ENCODE measurements around the gene USP24.
A peak's percentile ranks its signal among the peaks of the same experiment; 100 is the strongest.

Gene USP24, protein sequence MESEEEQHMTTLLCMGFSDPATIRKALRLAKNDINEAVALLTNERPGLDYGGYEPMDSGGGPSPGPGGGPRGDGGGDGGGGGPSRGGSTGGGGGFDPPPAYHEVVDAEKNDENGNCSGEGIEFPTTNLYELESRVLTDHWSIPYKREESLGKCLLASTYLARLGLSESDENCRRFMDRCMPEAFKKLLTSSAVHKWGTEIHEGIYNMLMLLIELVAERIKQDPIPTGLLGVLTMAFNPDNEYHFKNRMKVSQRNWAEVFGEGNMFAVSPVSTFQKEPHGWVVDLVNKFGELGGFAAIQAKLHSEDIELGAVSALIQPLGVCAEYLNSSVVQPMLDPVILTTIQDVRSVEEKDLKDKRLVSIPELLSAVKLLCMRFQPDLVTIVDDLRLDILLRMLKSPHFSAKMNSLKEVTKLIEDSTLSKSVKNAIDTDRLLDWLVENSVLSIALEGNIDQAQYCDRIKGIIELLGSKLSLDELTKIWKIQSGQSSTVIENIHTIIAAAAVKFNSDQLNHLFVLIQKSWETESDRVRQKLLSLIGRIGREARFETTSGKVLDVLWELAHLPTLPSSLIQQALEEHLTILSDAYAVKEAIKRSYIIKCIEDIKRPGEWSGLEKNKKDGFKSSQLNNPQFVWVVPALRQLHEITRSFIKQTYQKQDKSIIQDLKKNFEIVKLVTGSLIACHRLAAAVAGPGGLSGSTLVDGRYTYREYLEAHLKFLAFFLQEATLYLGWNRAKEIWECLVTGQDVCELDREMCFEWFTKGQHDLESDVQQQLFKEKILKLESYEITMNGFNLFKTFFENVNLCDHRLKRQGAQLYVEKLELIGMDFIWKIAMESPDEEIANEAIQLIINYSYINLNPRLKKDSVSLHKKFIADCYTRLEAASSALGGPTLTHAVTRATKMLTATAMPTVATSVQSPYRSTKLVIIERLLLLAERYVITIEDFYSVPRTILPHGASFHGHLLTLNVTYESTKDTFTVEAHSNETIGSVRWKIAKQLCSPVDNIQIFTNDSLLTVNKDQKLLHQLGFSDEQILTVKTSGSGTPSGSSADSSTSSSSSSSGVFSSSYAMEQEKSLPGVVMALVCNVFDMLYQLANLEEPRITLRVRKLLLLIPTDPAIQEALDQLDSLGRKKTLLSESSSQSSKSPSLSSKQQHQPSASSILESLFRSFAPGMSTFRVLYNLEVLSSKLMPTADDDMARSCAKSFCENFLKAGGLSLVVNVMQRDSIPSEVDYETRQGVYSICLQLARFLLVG (N-terminal part only)

DNA sequence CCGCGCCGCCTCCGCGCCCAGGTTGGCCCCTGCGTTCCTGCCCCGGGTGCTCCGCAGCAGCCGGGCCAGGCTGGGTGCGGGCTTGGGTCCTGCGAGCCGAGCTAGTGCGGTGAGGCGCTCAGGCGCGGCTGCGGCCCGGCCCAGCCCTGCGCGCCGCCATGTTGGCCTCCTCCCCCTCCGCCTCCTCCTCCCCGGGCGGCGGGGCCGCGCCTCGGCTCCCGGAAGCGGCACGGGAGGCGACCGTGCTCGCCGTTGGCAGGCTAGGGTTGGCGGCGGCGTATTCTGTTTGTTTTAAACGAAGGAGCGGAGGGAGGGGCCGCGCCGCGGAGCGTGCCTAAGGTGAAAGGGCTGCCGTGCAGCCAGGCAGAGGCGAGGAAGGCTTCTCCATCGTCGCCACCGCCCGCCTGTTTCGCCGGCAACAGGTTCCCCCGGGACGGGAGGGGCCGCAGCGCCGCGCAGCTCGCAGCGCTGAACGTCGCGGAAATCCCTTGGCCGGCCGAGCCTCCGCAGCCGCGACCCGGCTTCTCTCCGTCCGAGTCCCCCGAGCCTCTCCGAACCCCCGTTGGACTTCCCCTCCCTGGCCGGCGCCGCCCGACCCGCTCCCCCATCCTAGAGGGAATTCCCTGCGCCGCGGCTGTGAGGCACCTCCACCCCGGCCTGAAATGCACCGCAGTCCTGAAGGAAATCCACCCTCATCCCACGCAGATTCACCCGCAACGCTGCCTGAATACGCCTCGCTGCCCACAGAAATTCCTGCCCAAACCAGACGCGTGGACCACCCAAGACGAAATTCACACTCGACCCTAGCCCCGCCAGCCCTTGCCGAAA is at the start of gene USP24:
USP24 (minus strand) TSS at position 171 of the 828 bp plus-strand sequence. CDS start 251 bp downstream, outside the sequence.
- DNase-seq = peak; percentile 78

- peak; percentile 82 for DNase-seq
Measured at GRCh38 chr1:55262822-55263221, 47.7 kb upstream of the USP24 start.

DNA sequence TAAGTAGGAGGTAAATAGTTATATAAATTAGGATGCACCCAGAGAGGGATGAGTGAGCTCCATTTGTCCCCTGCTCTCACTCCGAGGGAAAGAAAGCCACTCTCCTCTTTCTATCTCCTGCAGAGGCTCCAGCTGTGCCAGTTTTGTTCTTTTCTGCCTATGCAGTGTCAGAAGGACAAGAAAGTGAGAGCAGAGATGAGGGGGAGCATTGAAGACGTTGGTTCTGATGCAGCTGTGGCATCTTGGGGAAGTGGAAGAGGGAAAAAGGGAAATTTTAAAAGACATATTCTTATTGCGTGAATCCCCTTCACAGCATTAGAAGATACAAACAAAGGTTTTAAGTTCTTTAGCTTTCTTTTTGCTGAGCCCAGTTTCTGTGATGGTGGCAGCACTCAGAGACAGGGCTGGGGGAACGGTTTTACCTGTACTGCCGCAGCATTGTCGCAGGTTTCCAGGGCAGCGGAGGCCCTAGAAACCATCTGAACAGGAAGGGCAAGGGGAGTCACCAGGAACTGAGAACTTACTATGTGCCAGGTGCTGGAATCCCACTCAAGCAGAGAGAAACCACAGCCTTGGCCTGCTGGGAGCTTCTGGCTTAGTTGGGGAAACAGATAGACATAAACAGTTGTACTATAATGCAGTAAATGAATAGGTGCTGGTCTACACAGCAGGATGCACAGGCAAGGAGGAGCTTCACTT is 44.9 kb upstream of the USP24 start:
- no peak for DNase-seq

DNA sequence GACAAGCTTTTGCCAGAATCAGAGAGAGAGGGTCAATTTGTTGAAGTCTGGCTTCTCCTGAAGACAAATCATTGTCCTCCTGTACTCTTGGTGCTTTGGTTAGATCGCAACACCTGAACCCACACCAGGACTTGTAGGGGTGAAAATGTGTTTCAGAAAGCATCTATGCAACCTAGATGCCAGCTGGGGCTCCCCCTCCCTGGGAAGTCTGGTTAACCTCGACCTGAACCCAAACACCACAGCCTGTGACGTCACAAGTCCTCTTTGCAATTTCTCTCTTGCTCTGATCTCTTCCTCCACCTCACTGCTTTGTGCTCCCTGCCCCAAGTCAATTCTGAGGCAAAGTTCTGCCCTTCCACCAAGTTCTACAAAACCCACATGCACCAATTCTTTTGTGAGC is 42.8 kb upstream of the USP24 start:
- no peak for DNase-seq

- DNase-seq = no peak
Measured at GRCh38 chr1:55255901-55256300, 40.7 kb upstream of the USP24 start.

GRCh38 chr1:55252942-55253589 is 37.9 kb upstream of the USP24 start:
- DNase-seq = no peak

GRCh38 chr1:55250399-55251075 is 35.4 kb upstream of the USP24 start:
- peak; percentile 16 for DNase-seq

- DNase-seq = no peak
Measured at GRCh38 chr1:55249646-55250398, 34.7 kb upstream of the USP24 start.

GRCh38 chr1:55246896-55247295 is 31.7 kb upstream of the USP24 start:
- DNase-seq = no peak

GRCh38 chr1:55246331-55246730 is 31.2 kb upstream of the USP24 start:
- DNase-seq = no peak

GRCh38 chr1:55245781-55246180 is 30.6 kb upstream of the USP24 start:
- peak; percentile 81 for DNase-seq

- peak; percentile 72 for DNase-seq
Measured at GRCh38 chr1:55244476-55245099, 29.4 kb upstream of the USP24 start.

DNA sequence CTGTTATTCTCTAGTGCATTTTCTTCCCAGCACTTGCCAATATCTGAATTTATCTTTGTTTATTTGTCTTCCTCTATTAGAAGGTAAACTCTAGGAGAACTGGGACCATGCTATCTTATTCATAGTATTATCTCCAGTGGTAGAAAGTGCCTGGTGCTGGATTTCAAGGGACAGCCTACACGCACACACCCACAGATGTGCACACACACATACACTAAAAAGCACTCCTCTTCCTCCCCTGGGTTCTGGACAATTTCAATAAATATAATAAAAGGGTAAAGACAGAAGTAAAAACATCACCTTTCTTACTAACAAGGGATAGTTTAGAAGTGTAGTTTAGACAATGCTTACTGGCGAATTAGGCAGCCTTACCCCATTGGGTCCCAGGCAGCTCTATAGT is 28.5 kb upstream of the USP24 start:
- no peak for DNase-seq

DNA sequence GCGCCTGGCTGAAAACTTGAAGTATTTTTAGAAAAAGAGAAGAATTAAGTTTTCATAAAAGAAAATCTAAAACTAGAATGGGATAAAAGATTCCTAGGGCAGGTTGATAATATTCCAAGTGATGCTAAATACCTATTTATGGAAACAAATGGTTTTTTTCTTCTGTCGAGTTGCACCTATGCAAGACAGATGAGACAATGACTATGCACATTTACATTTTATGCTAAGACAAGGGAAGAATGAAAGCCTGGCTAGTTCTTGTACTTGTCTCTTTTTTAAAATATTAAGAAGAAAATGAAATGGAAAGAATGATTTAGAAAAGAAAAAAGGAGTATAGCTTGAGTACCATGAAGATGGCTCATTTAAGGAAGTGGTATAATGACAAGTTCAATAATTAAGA is 24.4 kb upstream of the USP24 start:
- no peak for DNase-seq

GRCh38 chr1:55235722-55236121 is 20.6 kb upstream of the USP24 start:
- peak; percentile 87 for DNase-seq

DNA sequence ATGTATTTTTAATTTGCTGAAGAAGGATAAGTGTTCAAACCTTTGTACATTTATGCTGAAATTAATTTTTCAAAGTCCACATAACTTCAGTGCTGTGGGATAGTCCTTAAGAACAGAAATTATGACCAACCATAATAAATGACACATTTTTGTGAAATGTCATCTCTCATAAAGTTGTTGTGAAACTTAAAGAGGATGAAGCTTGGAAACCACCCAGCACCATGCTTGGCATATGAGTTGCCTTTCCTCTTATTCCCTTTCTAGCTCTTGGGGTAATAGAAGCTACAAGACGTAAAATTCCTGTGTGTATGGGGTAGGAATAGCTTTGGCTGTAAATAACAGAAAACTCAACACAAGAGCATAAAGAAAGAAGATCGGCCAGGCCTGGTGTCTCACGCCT is 18.9 kb upstream of the USP24 start:
- DNase-seq = peak; percentile 80

DNA sequence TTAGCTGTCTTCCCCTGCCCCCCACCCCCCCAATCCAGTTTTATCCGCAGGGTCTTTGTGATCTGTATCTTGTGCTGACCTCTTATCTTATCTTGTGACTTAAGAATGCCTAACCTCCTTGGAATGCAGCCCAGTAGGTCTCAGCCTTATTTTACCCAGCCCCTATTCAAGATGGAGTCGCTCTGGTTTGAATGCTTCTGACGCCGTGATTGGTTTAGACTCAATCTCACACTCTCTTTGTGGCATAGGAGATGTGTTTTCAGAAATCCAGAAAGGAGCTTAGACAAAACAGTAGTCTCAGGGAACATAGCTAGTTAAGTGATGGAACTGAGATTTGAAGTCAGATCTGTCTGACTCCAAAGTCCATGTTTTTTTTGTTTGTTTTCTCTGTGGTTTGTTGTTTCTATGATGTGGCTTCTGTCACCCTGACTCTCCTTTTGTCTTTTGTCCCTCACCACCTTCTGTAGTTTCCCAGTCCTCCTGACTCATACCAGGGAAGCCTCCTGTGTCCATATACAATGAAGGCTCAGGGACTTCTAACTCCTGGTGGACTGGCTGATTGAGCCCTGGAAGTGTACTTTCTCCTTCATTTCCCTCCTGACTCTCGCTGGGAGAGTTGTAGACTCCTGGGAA is 18.1 kb upstream of the USP24 start:
- DNase-seq = peak; percentile 39

- DNase-seq = no peak
Measured at GRCh38 chr1:55232448-55233144, 17.4 kb upstream of the USP24 start.

Measured in EL (cell line).